HG02938 (cell line): ENCODE data around the gene RBSN.
"Not testable (repeated sequence)": the region's sequence is repeated elsewhere in the genome, so short reads cannot be mapped to it uniquely, and the experiment has no call there.

ENCODE experiments used
- ATAC-seq: cut with Tn5 transposase; IDR thresholded peaks from one replicate; pipeline ENCODE4 v1.9.1; 2021; ENCODE audit warnings: mild to moderate bottlenecking, moderate library complexity; ENCODE audit not compliant: unreplicated experiment

The RBSN gene

DNA sequence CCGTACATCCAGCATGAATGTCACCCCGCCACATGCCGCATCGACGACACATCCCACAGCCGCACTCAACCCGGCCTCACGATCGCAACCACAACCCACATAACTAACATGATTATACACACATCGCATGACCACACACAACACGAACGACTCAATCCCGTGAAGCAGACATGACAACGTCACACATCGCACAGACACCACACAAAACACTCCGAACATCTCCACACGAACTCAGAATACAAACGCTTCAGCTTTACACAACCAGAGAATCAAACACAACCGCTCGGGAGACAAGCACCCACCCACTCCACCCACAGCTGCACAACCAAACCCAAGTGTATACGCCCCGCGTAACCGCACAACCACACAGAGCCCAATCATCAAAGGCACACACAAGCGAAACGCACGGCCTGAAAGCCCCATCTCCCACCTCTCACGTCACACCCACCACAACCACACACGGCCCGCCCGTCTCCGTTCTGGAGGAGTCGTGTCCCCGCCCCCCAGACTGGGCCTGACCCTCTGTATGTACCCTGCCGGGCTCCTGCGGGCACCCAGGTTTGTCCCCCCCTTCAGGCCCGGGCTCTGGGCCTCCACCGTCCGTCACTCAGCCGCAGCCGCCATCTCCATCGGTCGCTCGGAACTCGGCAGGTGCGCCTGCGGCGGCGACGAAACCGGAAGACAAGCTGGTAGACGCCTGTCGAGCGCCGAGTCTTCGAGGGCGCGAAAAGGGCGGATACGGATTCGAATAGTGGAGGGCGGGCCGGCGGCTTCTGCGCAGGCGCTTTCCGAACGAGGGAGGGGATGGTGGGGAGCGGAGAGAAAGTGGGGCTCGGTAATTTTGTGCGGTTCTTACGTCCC is at the start of gene RBSN:
Gene RBSN (minus strand): TSS at position 646 of the 861 bp plus-strand sequence. CDS start 3,028 bp downstream, outside the sequence.
- ATAC-seq: peak; percentile 86

DNA sequence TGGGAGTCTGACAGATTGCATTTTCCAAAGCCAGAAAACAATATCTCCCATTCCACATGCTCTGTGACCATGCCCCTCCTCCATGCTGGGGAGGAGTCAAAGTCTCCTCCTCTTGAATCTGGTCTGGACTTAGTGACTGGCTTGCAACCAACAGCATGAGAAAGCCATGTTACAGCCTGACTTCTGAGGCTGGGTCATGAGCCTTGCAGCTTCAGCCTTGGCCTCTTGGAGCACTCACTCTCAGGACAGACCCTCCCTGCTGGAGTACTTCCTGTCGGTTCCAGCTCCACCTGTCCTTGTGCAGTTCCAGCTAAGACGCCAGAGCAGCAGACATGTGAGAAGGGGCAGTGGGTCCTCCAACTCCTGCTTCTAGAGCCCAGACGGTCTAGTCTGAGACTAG is 49.7 kb upstream of the RBSN start:
- no peak for ATAC-seq

DNA sequence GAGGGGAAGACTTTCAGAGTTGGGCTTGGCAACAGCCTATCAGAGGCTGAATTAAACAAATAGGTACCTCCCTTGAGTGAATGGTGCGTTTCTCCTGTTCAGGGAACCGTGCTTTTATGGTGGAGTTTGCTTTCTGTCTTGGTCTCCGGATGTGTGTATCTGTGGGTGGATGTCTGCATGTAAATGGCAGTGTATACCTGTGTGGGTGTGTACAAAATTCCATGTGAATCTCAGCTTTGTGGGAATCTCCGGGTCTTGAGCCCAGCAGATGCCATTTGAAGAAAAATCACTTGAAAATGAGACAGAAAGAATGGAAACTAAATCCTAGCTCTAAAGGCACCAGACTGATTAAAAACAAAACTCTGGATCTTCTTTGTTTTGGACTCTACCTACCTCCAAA is 37.9 kb upstream of the RBSN start:
- ATAC-seq: not testable (repeated sequence)

DNA sequence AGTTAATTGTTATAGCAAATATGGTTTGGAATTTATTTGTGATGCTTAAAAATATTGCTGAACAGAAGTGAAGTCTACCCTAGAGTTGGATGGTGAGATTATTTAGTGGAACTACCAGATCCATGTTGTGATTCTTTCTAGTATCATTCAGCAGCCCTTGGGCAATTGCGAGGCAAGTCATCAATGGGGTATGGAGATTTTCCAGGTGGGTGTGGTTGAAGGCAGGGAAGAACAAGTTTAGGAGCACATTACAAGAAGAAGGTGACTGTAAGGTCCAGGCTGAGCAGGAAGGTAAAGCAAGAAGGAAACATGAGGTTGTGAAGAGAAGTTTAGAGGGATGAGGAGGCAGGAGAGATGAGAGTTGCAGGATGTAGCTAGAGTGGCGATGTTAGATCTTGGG is 36.0 kb upstream of the RBSN start:
- not testable (repeated sequence) for ATAC-seq

DNA sequence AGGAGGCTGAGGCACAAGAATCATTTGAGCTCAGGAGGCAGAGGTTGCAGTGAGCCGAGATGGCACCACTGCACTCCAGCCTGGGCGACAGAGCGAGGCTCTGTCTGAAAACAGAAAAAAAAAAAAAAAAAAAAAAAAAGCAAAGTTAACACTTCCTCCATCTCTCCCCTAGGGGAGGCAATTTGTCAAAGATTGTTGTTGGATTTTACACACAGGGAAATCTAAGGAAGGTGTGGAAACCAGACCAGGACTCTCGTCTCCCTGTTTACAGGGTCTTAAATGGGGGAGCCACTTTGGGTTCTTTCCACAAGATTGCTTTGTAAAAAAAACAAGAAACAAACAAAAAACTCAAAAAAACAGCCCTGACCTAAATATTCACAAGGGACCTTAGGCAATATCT is 29.5 kb upstream of the RBSN start:
- ATAC-seq: not testable (repeated sequence)

DNA sequence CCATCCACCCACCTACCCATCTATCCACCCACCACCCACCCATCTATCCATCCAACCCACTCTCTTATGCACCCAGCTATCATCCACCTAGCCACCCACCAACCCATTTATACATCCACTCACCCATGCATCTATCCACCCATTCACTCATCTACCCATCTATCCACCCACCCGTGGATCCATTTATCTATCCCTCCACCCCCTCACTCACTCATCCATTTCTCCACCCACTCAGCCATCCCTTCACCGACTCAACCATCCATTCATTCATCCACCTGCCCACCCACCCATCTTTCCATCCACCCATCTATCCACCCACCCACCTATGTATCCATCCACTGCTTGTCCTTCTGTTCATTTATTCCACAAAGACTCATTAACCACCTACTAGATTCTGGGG is 28.0 kb upstream of the RBSN start:
- ATAC-seq: not testable (repeated sequence)

DNA sequence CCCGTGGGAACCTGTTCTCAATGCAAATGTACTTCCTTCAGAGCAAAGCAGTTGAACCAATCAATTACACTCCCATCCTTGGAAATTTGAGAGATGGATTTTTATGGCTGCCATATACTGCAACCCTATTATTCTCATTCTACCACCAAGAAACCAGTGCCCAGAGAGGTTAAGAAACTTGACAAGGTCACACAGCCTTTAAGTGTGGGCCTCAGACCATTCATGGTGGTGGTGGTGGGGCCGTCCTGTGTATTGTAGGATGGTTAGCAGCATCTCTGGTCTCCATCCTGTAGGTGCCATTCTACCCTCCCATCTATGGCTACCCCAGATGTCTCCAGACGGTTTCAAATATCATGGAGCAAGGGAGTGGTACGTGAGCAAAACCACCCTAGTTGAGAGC is 23.4 kb upstream of the RBSN start:
- ATAC-seq: no peak

DNA sequence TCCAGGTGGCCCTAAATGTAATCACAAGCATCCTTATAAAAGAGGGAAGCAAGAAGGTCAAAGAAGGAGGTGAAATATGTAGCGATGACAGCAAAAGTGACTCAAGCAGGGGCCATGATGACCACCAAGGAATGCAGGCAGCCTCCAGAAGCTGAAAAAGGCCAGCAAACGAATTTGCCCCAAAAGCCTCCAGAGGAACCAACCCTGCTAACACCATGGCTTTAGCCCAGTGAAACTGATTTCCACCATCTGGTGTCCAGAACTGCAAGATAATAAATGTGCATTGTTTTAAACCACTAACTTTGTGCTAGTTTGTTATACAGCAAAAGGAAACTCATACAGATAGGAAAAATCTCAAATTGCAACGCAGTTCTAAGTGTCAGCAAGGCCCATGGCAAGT is 23.0 kb upstream of the RBSN start:
- no peak for ATAC-seq

DNA sequence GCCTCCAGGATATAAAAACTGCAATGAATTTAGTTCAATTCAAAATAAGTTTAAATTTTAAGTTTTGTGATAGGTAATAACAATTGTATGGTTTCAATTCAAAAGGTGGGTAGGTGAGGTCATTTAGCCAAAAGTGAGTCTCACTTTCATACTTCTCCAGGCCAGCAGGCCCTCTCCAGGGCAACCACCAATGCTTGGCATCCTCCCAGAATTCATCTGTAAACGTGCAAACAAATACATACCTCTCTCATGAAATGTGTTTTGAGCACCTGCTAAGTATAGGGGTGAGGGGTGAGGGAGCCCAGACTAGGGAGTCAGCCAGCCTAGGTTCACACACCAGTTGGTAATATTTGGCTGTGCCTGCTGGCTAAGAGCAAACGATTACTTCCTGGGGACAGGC is 22.0 kb upstream of the RBSN start:
- ATAC-seq: no peak

DNA sequence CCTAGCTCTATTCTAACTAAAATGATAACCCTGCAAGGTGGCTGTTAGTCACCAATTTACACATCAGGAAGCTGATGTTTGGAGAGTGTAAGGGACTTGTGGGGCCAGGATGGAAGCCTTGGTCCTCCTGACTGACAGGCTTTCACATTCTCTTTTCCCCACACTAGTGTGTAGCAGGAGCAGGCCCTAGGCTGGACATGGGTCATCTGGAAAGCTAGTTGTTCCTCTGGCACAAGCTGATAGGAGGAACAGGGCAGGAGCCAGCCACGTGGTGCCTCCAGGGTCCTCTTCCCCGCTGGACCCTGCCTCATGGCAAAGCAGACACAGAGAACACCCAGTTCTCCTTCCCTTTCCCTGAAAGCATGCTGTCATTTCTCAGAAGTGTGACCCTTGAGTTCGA is 18.1 kb upstream of the RBSN start:
- ATAC-seq: no peak

DNA sequence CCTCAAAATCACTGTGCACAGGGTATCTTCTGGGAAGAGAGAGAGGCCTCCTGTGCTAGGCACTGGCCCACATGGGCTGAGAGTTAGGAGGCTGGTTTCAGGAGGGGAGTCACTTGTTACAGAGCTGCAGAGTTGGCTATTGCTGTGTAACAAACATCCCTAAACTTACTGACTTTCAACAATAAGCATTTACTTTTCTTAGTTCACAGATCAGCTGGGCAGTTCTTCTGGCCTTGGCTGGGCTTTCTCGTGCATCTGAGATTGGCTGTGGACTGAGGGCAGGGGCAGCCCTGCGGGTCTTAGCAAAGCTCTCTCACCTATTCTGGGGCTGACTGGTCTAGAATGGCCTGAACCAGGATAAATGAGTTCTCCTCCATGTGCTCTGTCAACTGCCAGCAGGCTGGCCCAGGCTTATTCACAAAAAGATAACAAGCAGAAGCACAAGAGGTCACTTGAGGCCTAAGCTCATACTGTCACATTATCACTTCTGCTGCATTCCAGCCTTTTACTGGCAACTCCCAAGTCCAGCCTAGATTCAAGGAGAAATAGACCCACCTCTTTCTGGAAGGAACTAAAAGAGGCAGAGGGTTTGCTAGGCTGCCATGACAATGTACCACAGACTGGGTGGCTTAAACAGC is 17.2 kb upstream of the RBSN start:
- no peak for ATAC-seq

DNA sequence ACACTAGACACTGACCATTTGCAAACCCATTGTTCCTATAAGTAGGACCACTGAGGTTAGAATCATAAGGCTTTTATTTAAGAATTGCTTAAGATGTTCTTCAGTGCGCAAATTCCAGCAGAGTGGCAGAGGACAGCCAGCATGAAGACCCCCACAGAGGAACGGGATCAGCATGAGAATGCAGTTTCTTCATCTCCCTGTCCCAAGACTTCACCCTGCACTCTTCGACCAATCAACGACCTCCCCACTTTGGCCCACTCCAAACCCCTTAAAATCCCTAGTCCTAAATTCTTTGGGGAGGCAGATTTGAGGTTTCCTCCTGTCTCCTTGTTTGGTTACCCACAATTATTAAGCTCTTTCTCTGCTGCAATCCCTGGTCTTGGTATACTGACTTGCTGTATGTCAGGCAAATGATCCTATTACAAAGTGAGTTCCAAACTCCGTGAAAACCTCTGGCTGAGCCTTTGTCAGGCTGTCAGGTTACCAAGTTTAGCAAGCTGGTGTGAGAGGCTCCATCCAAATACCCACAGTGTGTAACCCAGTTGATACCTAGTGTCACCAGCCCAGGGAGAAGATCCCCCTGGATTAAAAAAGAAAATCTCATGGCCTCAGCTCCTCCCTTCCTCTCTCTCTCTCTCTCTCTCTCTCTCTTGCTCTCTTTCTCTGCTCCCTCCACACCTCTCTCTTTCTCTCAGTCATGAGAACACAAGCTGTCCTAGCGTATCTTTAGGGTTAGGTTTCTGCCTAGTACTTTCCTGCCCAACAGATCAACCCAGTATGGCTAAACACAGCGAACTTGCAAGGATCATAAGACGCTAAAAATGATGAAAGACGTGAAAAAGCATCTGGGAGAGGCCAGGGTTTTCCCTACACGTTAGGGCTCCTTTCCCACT is 15.8 kb upstream of the RBSN start:
- no peak for ATAC-seq

DNA sequence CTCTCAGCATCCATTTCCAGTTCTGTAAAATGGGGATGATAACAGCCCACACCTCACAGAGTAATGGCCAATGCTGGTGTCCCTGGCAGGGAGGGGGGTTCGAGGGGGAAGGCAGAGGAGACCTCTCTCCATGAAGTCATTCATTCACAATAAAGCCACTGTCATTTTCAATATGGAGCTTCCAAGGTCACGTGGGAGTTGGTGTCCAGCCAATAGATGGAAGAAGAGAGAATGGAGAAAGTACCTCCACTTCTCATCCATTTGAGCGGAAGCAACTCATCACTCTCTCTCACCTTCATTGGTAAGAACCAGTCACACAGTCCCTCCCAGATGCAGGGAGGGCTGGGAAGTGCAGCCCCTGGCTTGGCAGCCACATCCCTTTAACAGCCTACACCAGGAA is 14.9 kb upstream of the RBSN start:
- ATAC-seq: no peak

DNA sequence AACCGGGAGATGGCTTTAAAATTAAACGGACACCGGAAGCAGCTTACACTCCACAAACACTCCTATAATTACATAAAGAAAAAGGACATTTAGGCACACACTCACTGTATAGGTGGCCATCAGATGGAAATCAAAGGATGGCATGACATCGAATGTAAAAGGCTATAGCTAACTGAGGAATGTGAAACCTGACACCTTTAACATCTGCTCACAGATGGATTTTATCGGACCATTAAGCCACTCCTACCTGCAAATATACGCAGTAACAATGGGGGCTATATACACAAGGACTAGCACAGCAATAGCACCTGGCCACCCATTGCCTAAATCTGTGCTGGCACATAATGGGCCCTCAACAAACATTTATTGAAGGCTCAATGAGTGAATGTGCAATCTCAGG is 14.5 kb upstream of the RBSN start:
- ATAC-seq: no peak

DNA sequence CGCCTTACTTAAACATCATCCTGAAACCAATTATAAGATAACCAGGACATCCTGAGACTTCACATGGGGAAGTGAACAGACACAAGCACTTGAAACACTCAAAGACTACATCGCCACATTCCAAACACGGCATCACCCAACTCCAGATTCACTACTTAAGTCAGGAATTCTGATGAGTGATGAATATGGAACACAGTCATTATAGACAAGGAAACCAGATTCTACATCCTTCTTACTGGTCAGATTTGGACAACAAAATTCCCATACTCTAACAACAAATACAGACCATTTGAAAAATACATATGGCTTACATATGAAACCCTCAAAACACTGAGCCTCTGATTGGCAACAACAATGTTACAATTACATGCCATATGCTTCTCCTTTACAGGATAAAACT is 13.1 kb upstream of the RBSN start:
- no peak for ATAC-seq

DNA sequence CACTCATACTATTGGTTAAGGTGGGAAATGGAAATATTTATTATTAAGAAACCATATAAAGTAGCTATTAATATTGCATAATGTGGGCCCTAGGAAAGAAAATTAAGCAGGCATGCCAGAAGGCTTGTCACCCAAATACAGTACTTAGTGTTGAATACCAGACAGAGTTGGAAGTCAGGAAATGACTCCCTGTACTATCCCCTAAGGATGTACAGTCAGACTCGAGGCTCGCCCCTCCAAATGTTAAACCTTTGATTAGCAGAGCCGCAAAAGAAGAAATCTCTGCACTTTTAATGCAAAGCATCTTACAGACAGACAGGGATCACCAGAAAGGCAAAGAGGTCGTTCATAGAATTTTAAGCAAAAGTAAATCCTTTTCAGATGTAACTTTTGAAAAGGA is 11.3 kb upstream of the RBSN start:
- no peak for ATAC-seq

DNA sequence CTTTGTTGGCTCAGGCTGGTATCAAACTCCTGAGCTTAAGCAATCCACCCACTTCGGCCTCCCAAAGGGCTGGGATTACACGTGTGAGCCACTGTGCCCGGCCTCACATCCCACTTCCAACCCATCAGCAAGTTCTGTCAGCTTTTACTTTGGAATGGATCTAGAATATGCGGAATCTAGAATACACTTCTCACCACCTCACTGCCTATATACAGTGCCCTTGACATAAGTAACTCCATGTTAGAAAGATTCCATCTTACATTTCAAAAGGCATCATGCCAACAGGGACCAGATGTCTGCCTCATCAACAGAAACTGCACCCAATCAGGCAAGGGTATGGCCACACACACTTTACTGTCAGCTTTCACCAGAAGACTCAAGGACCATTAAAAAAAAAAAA is 9.9 kb upstream of the RBSN start:
- no peak for ATAC-seq

DNA sequence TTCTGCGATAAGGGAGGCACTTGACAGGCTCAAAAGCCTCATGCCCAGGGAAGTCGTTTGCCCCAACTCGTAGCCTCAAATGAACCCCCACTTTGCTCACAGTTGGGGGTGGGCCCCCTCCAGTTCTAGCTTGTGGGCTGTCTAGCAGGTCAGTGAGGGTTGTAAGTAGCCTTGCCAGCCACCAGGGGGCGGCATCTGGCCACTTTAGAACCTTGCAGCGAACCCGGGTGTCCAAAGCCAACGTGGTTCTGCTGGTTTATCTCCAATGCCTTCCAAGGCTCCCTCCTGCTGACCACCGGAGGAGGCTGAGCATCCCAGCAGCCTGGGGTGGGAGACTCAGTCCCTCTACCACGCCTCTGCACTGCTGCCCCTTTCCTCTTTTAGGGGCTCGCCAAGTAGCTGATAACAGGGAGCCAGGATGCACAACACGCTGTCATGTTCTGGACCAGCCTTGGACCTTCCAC is 9.2 kb upstream of the RBSN start:
- peak; percentile 77 for ATAC-seq

DNA sequence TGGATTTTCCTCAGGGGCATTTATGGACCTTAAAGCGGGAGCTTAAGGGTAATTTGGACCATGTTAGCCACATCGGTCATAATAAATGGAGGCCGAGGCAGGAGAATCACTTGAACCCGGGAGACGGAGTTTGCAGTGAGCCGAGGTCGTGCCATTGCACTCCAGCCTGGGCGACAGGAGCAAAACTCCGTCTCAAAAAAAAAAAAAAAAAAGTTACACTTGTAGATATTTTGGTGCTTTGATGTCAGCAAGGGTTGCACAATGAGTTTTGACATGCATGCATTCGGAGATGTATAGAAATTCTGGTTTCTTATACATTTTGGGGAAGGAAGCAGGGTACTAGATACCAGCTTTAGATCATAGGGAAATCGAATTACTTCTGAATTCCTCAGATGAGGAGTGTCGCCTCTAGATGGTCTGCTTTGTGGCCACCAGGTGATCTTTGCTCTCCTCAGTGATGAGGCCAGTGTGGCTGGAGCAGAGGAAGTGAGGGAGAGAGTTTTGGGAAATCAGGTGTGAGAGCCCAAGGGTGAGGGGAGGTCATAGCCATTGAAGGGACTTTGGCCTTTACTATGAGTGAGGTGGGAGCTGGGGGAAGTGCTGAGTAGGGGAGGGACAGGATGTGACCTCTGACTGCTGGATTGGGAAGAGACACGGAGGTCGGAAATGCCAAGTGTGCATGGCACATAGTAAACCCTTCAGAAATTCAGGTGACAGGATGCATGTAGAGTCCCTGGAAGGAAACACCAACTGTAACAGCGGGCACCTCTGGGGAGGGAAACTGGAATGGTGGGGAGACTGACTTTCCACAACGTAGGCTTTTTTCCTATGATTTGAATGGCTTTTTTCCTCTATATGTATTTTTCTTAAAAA is 8.4 kb upstream of the RBSN start:
- ATAC-seq: no peak

DNA sequence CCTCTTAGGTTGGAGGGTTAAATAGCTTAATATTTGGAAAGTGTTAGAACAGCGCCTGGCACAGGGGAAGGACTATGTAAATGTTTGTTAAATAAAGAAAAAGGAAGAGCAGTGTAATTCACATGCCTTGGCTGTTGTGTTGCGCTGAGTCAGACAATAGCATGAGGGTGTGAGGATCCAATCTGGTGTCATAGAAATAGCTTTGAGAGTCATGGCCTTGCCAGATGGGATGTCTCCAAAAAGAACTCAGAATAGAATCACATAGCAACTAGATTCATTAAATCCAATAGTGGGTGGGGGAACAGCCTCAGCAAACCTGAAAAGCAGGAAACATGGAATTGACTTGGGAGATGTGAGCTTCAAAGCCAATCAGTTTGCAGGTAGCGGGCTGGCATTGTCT is 3.9 kb upstream of the RBSN start:
- no peak for ATAC-seq
